ENCODE measurements around the gene UTP20.
"Not testable (repeated sequence)": the region's sequence is repeated elsewhere in the genome, so short reads cannot be mapped to it uniquely, and the experiment has no call there.

The UTP20 gene

GRCh38 chr12:101415228-101415627, 135.3 kb downstream of the UTP20 start:
- DNase-seq (ENCODE audit: low read depth) = no peak
- H3K4me3 ChIP-seq (ENCODE audit: low read depth, low read length) = no peak overlapping the region
- TF ChIP-seq, protein P1, sequence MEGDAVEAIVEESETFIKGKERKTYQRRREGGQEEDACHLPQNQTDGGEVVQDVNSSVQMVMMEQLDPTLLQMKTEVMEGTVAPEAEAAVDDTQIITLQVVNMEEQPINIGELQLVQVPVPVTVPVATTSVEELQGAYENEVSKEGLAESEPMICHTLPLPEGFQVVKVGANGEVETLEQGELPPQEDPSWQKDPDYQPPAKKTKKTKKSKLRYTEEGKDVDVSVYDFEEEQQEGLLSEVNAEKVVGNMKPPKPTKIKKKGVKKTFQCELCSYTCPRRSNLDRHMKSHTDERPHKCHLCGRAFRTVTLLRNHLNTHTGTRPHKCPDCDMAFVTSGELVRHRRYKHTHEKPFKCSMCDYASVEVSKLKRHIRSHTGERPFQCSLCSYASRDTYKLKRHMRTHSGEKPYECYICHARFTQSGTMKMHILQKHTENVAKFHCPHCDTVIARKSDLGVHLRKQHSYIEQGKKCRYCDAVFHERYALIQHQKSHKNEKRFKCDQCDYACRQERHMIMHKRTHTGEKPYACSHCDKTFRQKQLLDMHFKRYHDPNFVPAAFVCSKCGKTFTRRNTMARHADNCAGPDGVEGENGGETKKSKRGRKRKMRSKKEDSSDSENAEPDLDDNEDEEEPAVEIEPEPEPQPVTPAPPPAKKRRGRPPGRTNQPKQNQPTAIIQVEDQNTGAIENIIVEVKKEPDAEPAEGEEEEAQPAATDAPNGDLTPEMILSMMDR (IDR thresholded peaks at IDR 0.05; ENCODE audit: low read depth, low read length, missing control alignments) = no peak

GRCh38 chr12:101422066-101422465, 142.2 kb downstream of the UTP20 start:
- H3K4me3 ChIP-seq (ENCODE audit: low read depth, low read length); DNase-seq (ENCODE audit: low read depth): not testable (repeated sequence)

- TF ChIP-seq, protein P1 (IDR thresholded peaks at IDR 0.05; ENCODE audit: low read depth, low read length, missing control alignments) = no peak
- no peak overlapping the region for H3K4me3 ChIP-seq (ENCODE audit: low read depth, low read length)
- no peak for DNase-seq (ENCODE audit: low read depth)
Measured at GRCh38 chr12:101424620-101425019, 144.7 kb downstream of the UTP20 start.

DNA sequence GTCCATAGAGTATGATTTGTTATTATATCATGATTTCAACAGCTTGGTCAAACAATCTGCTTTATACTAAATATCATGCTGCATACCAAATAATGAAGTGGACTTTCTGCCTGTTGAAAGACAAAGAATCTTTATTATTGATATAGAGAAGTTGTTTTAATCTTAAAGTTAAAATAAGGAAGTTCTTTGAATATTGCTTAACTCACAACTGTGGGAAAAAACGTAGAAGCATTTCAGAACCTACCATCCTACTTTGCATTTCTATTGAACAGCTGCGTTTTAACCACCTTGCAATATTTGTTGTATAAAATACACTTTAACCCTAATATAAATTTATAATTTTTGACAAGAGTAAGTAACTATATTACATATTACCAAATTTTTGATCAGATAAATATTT, 150.6 kb downstream of the UTP20 start:
- DNase-seq (ENCODE audit: low read depth) = no peak
- TF ChIP-seq, protein P1 (IDR thresholded peaks at IDR 0.05; ENCODE audit: low read depth, low read length, missing control alignments) = no peak
- no peak overlapping the region for H3K4me3 ChIP-seq (ENCODE audit: low read depth, low read length)

- DNase-seq (ENCODE audit: low read depth) = no peak
- TF ChIP-seq, protein P1 (IDR thresholded peaks at IDR 0.05; ENCODE audit: low read depth, low read length, missing control alignments) = no peak
Measured at GRCh38 chr12:101436136-101436535, 156.2 kb downstream of the UTP20 start.

More at GRCh38 chr12:101436136-101436535, 156.2 kb downstream of the UTP20 start:
- no peak overlapping the region for H3K4me3 ChIP-seq (ENCODE audit: low read depth, low read length)

All from GM12864 (cell line).